K562 (cell line): ENCODE measurements around the gene HAVCR1. TPM values are rescaled to one million over a fixed set of nuclear protein-coding genes. Genes with fewer than 3 reads are reported as not detected.
A peak's percentile ranks its signal among the peaks of the same experiment; 100 is the strongest.

Experiments
- ATAC-seq: fragments of 200-7000 bp; cut with Tn5 transposase; 3 replicates; pipeline ENCODE4 v1.9.1; 2020; ENCODE audit warnings: moderate library complexity
- BruUV-seq: library from RNA; stranded (reverse); fragments of 400-500 nt; replicated peaks from 2 replicates; lab custom pipeline; 2021; lab: Mats Ljungman, UMichigan
- CTCF ChIA-PET: fragments of 300-600 bp; formaldehyde crosslinking; extraction: SDS; loops from one replicate; lab custom pipeline; 2021; ENCODE audit warnings: low intra/inter-chr PET ratio; lab: Yijun Ruan, JAX
- POLR2A ChIA-PET: fragments of 300-600, 350-650 bp; sonication (Branson Sonifier 250); formaldehyde crosslinking; extraction: SDS; loops from one replicate; lab custom pipeline; 2021; ENCODE audit warnings: antibody characterized with exemption, inconsistent platforms; lab: Yijun Ruan, JAX
- DNase-seq, 4 experiments: peaks; one replicate each; pipeline versions ENCODE4 v3.0.0 to v3.0.0-alpha.2; 2011 to 2018; ENCODE audit warnings: low spot score in 3 of 4, mixed read lengths in 3 of 4; ENCODE audit errors: extremely low read depth in 1 of 4
- FAIRE-seq: peaks from 2 replicates; lab custom pipeline; 2011; peaks lifted over from hg19 to GRCh38; lab: Jason Lieb, UNC
- H2AFZ ChIP-seq: 2 replicates; pipeline ENCODE4 v1.6.0; 2011; ENCODE audit warnings: low read depth, low read length, control low read depth, inconsistent platforms
- H3K27ac ChIP-seq: fragments of 200-600 bp; 3 replicates; pipeline ENCODE4 v1.8.0; 2011; ENCODE audit warnings: low read depth, mild to moderate bottlenecking, control low read depth, inconsistent platforms, low read length, moderate library complexity, mixed read lengths; ENCODE audit errors: extremely low read depth
- H3K27me3 ChIP-seq, 2 experiments: fragments of 300-600 bp in 1 of 2; 2 replicates in 1 of 2; 3 replicates in 1 of 2; pipeline versions ENCODE4 v1.6.0 to v1.8.0; 2011; ENCODE audit warnings: inconsistent platforms in 2 of 2, low read length in 2 of 2, mild to moderate bottlenecking in 1 of 2, mixed read lengths in 1 of 2, moderate library complexity in 1 of 2; ENCODE audit not compliant: control insufficient read depth in 2 of 2, insufficient read depth in 2 of 2
- H3K36me3 ChIP-seq: fragments of 300-600 bp; 3 replicates; pipeline ENCODE4 v1.8.0; 2011; ENCODE audit warnings: mild to moderate bottlenecking, low read length, inconsistent platforms; ENCODE audit not compliant: control insufficient read depth, insufficient read depth
- H3K4me1 ChIP-seq, 2 experiments: fragments of 200-600 bp in 1 of 2; replicated peaks in 1 of 2; 2 replicates in 1 of 2; 3 replicates in 1 of 2; pipeline versions ENCODE4 v1.5.1 to v1.8.0; 2011; ENCODE audit warnings: inconsistent platforms in 2 of 2, low read length in 2 of 2, mild to moderate bottlenecking in 1 of 2, mixed read lengths in 1 of 2, moderate library complexity in 1 of 2; ENCODE audit not compliant: control insufficient read depth in 2 of 2, insufficient read depth in 2 of 2
- H3K4me2 ChIP-seq: 2 replicates; pipeline ENCODE4 v1.6.1; 2011; ENCODE audit warnings: low read length, control low read depth, inconsistent platforms, mixed read lengths; ENCODE audit not compliant: insufficient read depth
- H3K4me3 ChIP-seq: fragments of 200-600 bp; sonication (generic), shearing (Covaris generic); 2 replicates; pipeline ENCODE4 v1.5.1; 2016; ENCODE audit warnings: control low read depth, inconsistent platforms
- H3K79me2 ChIP-seq: fragments of 200-600 bp; 3 replicates; pipeline ENCODE4 v1.8.0; 2011; ENCODE audit warnings: low read length, inconsistent platforms; ENCODE audit not compliant: control insufficient read depth, insufficient read depth
- H3K9ac ChIP-seq, 2 experiments: 2 replicates each; pipeline versions ENCODE4 v1.6.0 to v1.6.1; 2011; ENCODE audit warnings: low read depth in 2 of 2, low read length in 2 of 2, control low read depth in 1 of 2, inconsistent platforms in 1 of 2, mild to moderate bottlenecking in 1 of 2, mixed read lengths in 1 of 2; ENCODE audit not compliant: insufficient read depth in 1 of 2
- H3K9me1 ChIP-seq: one replicate; pipeline ENCODE4 v1.6.0; 2011; ENCODE audit warnings: inconsistent platforms, mild to moderate bottlenecking, low read length, moderate library complexity; ENCODE audit not compliant: control insufficient read depth, insufficient read depth
- H3K9me3 ChIP-seq: replicated peaks from 2 replicates; pipeline ENCODE4 v1.5.1; 2011; ENCODE audit warnings: low read depth, low read length, inconsistent platforms; ENCODE audit not compliant: control insufficient read depth, insufficient read depth
- H4K20me1 ChIP-seq: replicated peaks from 2 replicates; pipeline ENCODE4 v1.6.1; 2011; ENCODE audit warnings: low read length, inconsistent platforms, mixed read lengths; ENCODE audit not compliant: control insufficient read depth, insufficient read depth
- ATF4 ChIP-seq: fragments of 450-650 bp; formaldehyde crosslinking; IDR thresholded peaks from 2 replicates; pipeline ENCODE4 v1.4.0; 2022; ENCODE audit warnings: mild to moderate bottlenecking, moderate library complexity
- ATF7 ChIP-seq: fragments of 450-650 bp; IDR thresholded peaks from 2 replicates; pipeline ENCODE4 v1.7.1; 2014; ENCODE audit warnings: mild to moderate bottlenecking, moderate library complexity
- CBFB ChIP-seq: sonication (generic); formaldehyde crosslinking; IDR thresholded peaks from 2 replicates; pipeline ENCODE4 v1.4.0; 2020; ENCODE audit warnings: mild to moderate bottlenecking, missing genetic modification reagents
- CHD1 ChIP-seq: fragments of 200-600 bp; sonication (generic); IDR thresholded peaks from one replicate; pipeline ENCODE4 v1.6.1; 2012; ENCODE audit warnings: mild to moderate bottlenecking, moderate library complexity, low read length, inconsistent platforms
- CTCF ChIP-seq, 3 experiments: IDR thresholded peaks in 2 of 3; conservative IDR thresholded peaks in 1 of 3; 2 replicates each; pipeline ENCODE4 v1.5.1; 2011 to 2012; ENCODE audit warnings: low read length in 3 of 3, mild to moderate bottlenecking in 3 of 3, control low read depth in 2 of 3, improper control_type of control experiment in 1 of 3, inconsistent platforms in 1 of 3, low read depth in 1 of 3, mixed read lengths in 1 of 3, moderate library complexity in 1 of 3; ENCODE audit not compliant: insufficient read depth in 2 of 3
- E2F3 ChIP-seq: fragments of 250-450 bp; sonication (Bioruptor Pico); IDR thresholded peaks from 2 replicates; pipeline ENCODE4 v1.4.0; 2020; ENCODE audit warnings: mild to moderate bottlenecking
- FOXA3 ChIP-seq, 2 experiments: fragments of 450-650 bp in 1 of 2; sonication (generic) in 1 of 2; formaldehyde crosslinking; IDR thresholded peaks in 1 of 2; conservative IDR thresholded peaks in 1 of 2; 2 replicates each; pipeline versions ENCODE4 v1.4.0 to v1.8.0; 2020 to 2022; ENCODE audit warnings: mild to moderate bottlenecking in 2 of 2, missing genetic modification reagents in 1 of 2
- JUNB ChIP-seq: fragments of 450-650 bp; formaldehyde crosslinking; conservative IDR thresholded peaks from 2 replicates; pipeline ENCODE4 v1.4.0; 2020; ENCODE audit warnings: mild to moderate bottlenecking
- MCM7 ChIP-seq, 2 experiments: fragments of 450-650 bp; IDR thresholded peaks; 2 replicates each; pipeline ENCODE4 v1.6.1; 2016 to 2018
- PCBP2 ChIP-seq: fragments of 200-400 bp; formaldehyde crosslinking; IDR thresholded peaks from 2 replicates; pipeline ENCODE4 v1.6.1; 2018; ENCODE audit warnings: low read length, low read depth, mild to moderate bottlenecking, moderate library complexity; ENCODE audit not compliant: poor library complexity, severe bottlenecking
- RAD21 ChIP-seq, 2 experiments: fragments of 250-450 bp in 1 of 2; fragments of 450-650 bp in 1 of 2; sonication (Bioruptor Pico) in 1 of 2; formaldehyde crosslinking in 1 of 2; IDR thresholded peaks in 1 of 2; conservative IDR thresholded peaks in 1 of 2; 2 replicates each; pipeline versions ENCODE4 v1.4.0 to v1.8.0; 2020 to 2022; ENCODE audit warnings: mild to moderate bottlenecking in 2 of 2, moderate library complexity in 1 of 2
- RBM15 ChIP-seq: fragments of 200-400 bp; formaldehyde crosslinking; IDR thresholded peaks from 2 replicates; pipeline ENCODE4 v1.6.1; 2018; ENCODE audit warnings: mild to moderate bottlenecking, low read length, moderate library complexity; ENCODE audit not compliant: insufficient read depth
- SMAD4 ChIP-seq: fragments of 250-450 bp; sonication (Bioruptor Pico); conservative IDR thresholded peaks from 2 replicates; pipeline ENCODE4 v1.8.0; 2021; ENCODE audit warnings: inconsistent platforms, mild to moderate bottlenecking, moderate library complexity
- ZNF644 ChIP-seq: fragments of 200-800 bp; sonication (Bioruptor generic); IDR thresholded peaks from 2 replicates; pipeline ENCODE4 v1.6.1; 2016; ENCODE audit warnings: low read depth, missing genetic modification characterization, missing compliant biosample characterization
- WGBS: fragments of 100-300 bp; shearing (Covaris generic); methylation state at CpG from one replicate; pipeline ENCODE4 v1.1.6; 2016; ENCODE audit warnings: low coverage, mixed read lengths; ENCODE audit not compliant: insufficient coverage; ENCODE audit errors: missing lambda C conversion rate; 5-methylcytosine and 5-hydroxymethylcytosine counted together
- in situ Hi-C: fragments of 300-500 bp; cut with MboI; formaldehyde crosslinking; loops from 4 replicates; pipeline ENCODE4 v1.15.0; 2018; ENCODE audit warnings: inconsistent platforms, mixed read lengths
- intact Hi-C: fragments of 100-400 bp; cut with micrococcal nuclease; formaldehyde crosslinking; loops from 2 replicates; pipeline ENCODE4 v1.14.2; 2022
- polyA plus RNA-seq, 8 experiments: library from polyadenylated mRNA; depleted of rRNA in 4 of 8; stranded (reverse) in 5 of 8; unstranded in 3 of 8; fragments of >200 nt; fragmentation: Nextera tagmentation in 2 of 8; fragmentation: Illumina TruSeq in 1 of 8; extraction: Ambion mirVana in 2 of 8; extraction: Trizol in 1 of 8; gene quantifications; 2 replicates each; pipeline versions ENCODE4 v1.2.1 to v1.2.3, GENCODE V29; 2011 to 2014; ENCODE audit warnings: inconsistent platforms in 1 of 8, missing spikeins in 1 of 8
- total RNA-seq, 7 experiments: library from RNA; depleted of rRNA in 6 of 7; stranded (reverse); fragments of >200 nt in 6 of 7; fragmentation: Illumina TruSeq in 2 of 7; extraction: Trizol in 2 of 7; gene quantifications; 2 replicates each; pipeline versions ENCODE4 v1.2.1 to v1.2.3, GENCODE V29; 2011 to 2021; ENCODE audit warnings: low replicate concordance in 1 of 7
- TF ChIP-seq, protein P1 (sequence below), 2 experiments: IDR thresholded peaks; 2 replicates each; pipeline ENCODE4 v1.6.1; 2012; ENCODE audit warnings: improper control_type of control experiment in 2 of 2, low read depth in 2 of 2, low read length in 2 of 2, borderline replicate concordance in 1 of 2

Gene HAVCR1
- total and polyA plus RNA-seq, 9 of the 15 experiments (the other 6 are each of a cell fraction or from before 2014, with no cell fraction given), result 0.04 TPM; not detected in 8

DNA sequence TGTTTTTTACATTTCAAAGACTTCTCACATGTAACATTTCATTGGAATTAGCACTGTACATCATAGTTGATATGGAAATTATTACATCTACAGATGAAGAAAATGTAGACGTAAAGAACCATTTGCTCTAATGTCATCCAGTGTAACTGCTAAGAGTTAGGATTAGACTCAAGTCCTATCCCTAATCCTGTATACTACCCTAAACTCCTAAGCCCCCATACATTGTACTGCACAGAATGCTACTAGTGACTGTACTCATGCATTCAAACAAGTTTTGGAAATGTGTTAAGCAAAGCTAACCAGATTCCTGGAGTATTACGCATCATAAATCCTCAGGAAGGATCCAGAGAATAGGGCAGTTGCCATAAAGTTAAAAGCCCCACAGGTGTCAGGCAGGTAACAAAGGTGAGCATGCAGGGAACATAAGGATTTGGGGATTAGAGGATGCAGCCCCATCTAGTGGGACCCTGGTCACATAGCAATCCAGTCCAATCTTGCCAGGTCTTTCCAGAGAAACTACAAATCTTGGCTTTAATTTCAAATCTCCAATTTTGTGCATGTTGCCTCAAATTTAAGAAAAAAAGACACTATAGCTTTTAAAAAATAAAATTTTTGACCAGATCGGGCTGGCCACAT lies 32.0 kb downstream of the HAVCR1 start:
- ChIA-PET CTCF (interaction anchor here (0.6 kb wide), 1 partner anchor 1411 kb away, joined by 3 read pairs; no protein-coding TSS in a partner anchor), POLR2A (no interaction called here)
- no peak overlapping the region for H2AFZ ChIP-seq
- no peaks in the 10 kb centered on the region; the same call in 2 of the 3 replicates for H3K79me2 ChIP-seq
- no TSS peak for BruUV-seq
- no peaks in the 10 kb centered on the region for H3K9me1 ChIP-seq
- no peak overlapping the region for H3K4me3 ChIP-seq
- no peaks in the 10 kb centered on the region for H3K9me3 ChIP-seq
- ATAC-seq (0 out of 3 replicates have a peak, but pooled peaks have one; percentile 53), DNase-seq (peak; percentile 11 to 30 (median 24)), FAIRE-seq (no peak)
- H3K9ac ChIP-seq, result no peak overlapping the region
- in situ Hi-C loops (no loop called here), intact Hi-C loops (no loop called here)
- no peaks in the 10 kb centered on the region for H3K36me3 ChIP-seq
- H3K27ac ChIP-seq, result no peak overlapping the region
- TF ChIP-seq E2F3 (CRISPR knock-in tag) (no peak), MCM7 (IDR thresholded peaks at IDR 0.05) (no peak), SMAD4 (CRISPR knock-in tag) (no peak), RBM15 (no peak), PCBP2 (no peak), ATF7 (no peak), CHD1 (no peak), CBFB (CRISPR knock-in tag) (no peak), FOXA3 (CRISPR knock-in tag; conservative IDR thresholded peaks at IDR 0.05 in 1 of 2, IDR thresholded peaks at IDR 0.05 in 1 of 2) (no peak), ZNF644 (tag) (no peak), JUNB (CRISPR knock-in tag) (no peak), ATF4 (CRISPR knock-in tag) (no peak), RAD21 (CRISPR knock-in tag; conservative IDR thresholded peaks at IDR 0.05 in 1 of 2, IDR thresholded peaks at IDR 0.05 in 1 of 2) (peak in 1 of 2 experiments; percentile 43; a peak in 1 of 4 replicates), CTCF (IDR thresholded peaks at IDR 0.05 in 2 of 3, conservative IDR thresholded peaks at IDR 0.05 in 1 of 3; ENCODE audit: insufficient read depth in 2 of 3, low read depth in 1 of 3, low read length in 3 of 3) (peak; percentile 27 to 54 (median 40); a peak in 4 of 6 replicates)
- TF ChIP-seq, protein P1, sequence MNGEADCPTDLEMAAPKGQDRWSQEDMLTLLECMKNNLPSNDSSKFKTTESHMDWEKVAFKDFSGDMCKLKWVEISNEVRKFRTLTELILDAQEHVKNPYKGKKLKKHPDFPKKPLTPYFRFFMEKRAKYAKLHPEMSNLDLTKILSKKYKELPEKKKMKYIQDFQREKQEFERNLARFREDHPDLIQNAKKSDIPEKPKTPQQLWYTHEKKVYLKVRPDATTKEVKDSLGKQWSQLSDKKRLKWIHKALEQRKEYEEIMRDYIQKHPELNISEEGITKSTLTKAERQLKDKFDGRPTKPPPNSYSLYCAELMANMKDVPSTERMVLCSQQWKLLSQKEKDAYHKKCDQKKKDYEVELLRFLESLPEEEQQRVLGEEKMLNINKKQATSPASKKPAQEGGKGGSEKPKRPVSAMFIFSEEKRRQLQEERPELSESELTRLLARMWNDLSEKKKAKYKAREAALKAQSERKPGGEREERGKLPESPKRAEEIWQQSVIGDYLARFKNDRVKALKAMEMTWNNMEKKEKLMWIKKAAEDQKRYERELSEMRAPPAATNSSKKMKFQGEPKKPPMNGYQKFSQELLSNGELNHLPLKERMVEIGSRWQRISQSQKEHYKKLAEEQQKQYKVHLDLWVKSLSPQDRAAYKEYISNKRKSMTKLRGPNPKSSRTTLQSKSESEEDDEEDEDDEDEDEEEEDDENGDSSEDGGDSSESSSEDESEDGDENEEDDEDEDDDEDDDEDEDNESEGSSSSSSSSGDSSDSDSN (IDR thresholded peaks at IDR 0.05; ENCODE audit: borderline replicate concordance in 1 of 2, low read depth in 2 of 2, low read length in 2 of 2), result no peak
- WGBS, result 3% methylated on average over 3 of the region's 3 CpGs
- H4K20me1 ChIP-seq, result no peaks in the 10 kb centered on the region
- no peaks in the 10 kb centered on the region for H3K27me3 ChIP-seq
- H3K4me2 ChIP-seq, result no peak overlapping the region
- H3K4me1 ChIP-seq, result no peaks in the 10 kb centered on the region
